Mesodermal cell (in vitro differentiated cells): ENCODE results near the gene PHC2.

Experiments used
- H3K27ac ChIP-seq: 2 replicates; pipeline ENCODE4 v1.7.0; 2013; ENCODE audit warnings: mild to moderate bottlenecking, low read depth, low read length, moderate library complexity; ENCODE audit not compliant: severe bottlenecking
- H3K36me3 ChIP-seq: 2 replicates; pipeline ENCODE4 v1.7.1; 2013; ENCODE audit warnings: mild to moderate bottlenecking, low read length, moderate library complexity; ENCODE audit not compliant: control insufficient read depth, insufficient read depth
- H3K4me1 ChIP-seq: one replicate; pipeline ENCODE4 v1.7.1; 2013; ENCODE audit warnings: mild to moderate bottlenecking, low read length; ENCODE audit not compliant: insufficient read depth, control insufficient read depth, poor library complexity, severe bottlenecking
- H3K4me3 ChIP-seq: 2 replicates; pipeline ENCODE4 v1.7.0; 2013; ENCODE audit warnings: low read length, control low read depth, mild to moderate bottlenecking; ENCODE audit not compliant: insufficient read depth, poor library complexity, severe bottlenecking; ENCODE audit errors: extremely low read depth
- H3K9me3 ChIP-seq: 2 replicates; pipeline ENCODE4 v1.7.1; 2013; ENCODE audit warnings: mild to moderate bottlenecking, low read length, moderate library complexity; ENCODE audit not compliant: control insufficient read depth
- WGBS, 2 experiments: methylation state at CpG; one replicate each; pipeline ENCODE4 v1.1.5; 2013; ENCODE audit warnings: missing lambda C conversion rate in 2 of 2; ENCODE audit not compliant: insufficient coverage in 2 of 2; 5-methylcytosine and 5-hydroxymethylcytosine counted together

Gene PHC2

GRCh38 chr1:33330906-33331305, 100.0 kb downstream of the PHC2 start:
- Histone ChIP-seq H3K27ac (no peak overlapping the region), H3K4me3 (no peak overlapping the region), H3K9me3 (no peaks in the 10 kb centered on the region), H3K4me1 (peaks cover 22% of the 10 kb centered on the region), H3K36me3 (peaks cover 98% of the 10 kb centered on the region)
- 98 to 100% methylated on average over 5 to 7 of the region's 7 CpGs for WGBS, 2 experiments

- H3K36me3 ChIP-seq = peaks cover 99% of the 10 kb centered on the region
- H3K4me3 ChIP-seq = no peak overlapping the region
These were observed 100.5 kb downstream of the PHC2 start for GRCh38 chr1:33330361-33330890.

GRCh38 chr1:33329600-33330305, 101.1 kb downstream of the PHC2 start:
- H3K4me1 ChIP-seq = peaks cover 15% of the 10 kb centered on the region
- 91 to 93% methylated on average over 19 of the region's 19 CpGs for WGBS, 2 experiments
- peaks cover 99% of the 10 kb centered on the region for H3K36me3 ChIP-seq
- H3K4me3 ChIP-seq = no peak overlapping the region
- H3K9me3 ChIP-seq = no peaks in the 10 kb centered on the region
- no peak overlapping the region for H3K27ac ChIP-seq

More at GRCh38 chr1:33330361-33330890, 100.5 kb downstream of the PHC2 start:
- peaks cover 21% of the 10 kb centered on the region for H3K4me1 ChIP-seq
- H3K27ac ChIP-seq = no peak overlapping the region
- WGBS, 2 experiments = 100% methylated on average over 1 to 3 of the region's 3 CpGs
- H3K9me3 ChIP-seq = no peaks in the 10 kb centered on the region

GRCh38 chr1:33328817-33329216, 102.1 kb downstream of the PHC2 start:
- 94 to 97% methylated on average over 11 to 12 of the region's 12 CpGs for WGBS, 2 experiments
- Histone ChIP-seq H3K27ac (no peak overlapping the region), H3K4me1 (peaks cover 12% of the 10 kb centered on the region), H3K9me3 (no peaks in the 10 kb centered on the region), H3K36me3 (peaks cover 99% of the 10 kb centered on the region), H3K4me3 (no peak overlapping the region)

- Histone ChIP-seq H3K36me3 (peaks cover 99% of the 10 kb centered on the region), H3K4me3 (no peak overlapping the region), H3K4me1 (peaks cover 7% of the 10 kb centered on the region), H3K9me3 (no peaks in the 10 kb centered on the region), H3K27ac (no peak overlapping the region)
- 96 to 98% methylated on average over 7 to 8 of the region's 9 CpGs for WGBS, 2 experiments
These were observed 103.1 kb downstream of the PHC2 start for GRCh38 chr1:33327587-33328325.

- WGBS, 2 experiments = 83 to 100% methylated on average over 1 to 5 of the region's 9 CpGs
- no peaks in the 10 kb centered on the region for H3K4me1 ChIP-seq
- peaks cover 96% of the 10 kb centered on the region for H3K36me3 ChIP-seq
- H3K4me3 ChIP-seq = no peak overlapping the region
- H3K27ac ChIP-seq = no peak overlapping the region
- no peaks in the 10 kb centered on the region for H3K9me3 ChIP-seq
These were observed 104.1 kb downstream of the PHC2 start for GRCh38 chr1:33326785-33327184.

GRCh38 chr1:33324677-33325575, 106.0 kb downstream of the PHC2 start:
- 90 to 94% methylated on average over 14 to 21 of the region's 22 CpGs for WGBS, 2 experiments
- no peaks in the 10 kb centered on the region for H3K4me1 ChIP-seq
- peaks cover 78% of the 10 kb centered on the region for H3K36me3 ChIP-seq

GRCh38 chr1:33323663-33324477, 107.0 kb downstream of the PHC2 start:
- no peaks in the 10 kb centered on the region for H3K4me1 ChIP-seq
- H3K27ac ChIP-seq = peak overlapping the region; percentile 16
- H3K36me3 ChIP-seq = peaks cover 67% of the 10 kb centered on the region
- no peak overlapping the region for H3K4me3 ChIP-seq
- no peaks in the 10 kb centered on the region for H3K9me3 ChIP-seq
- 96% methylated on average over 8 of the region's 14 CpGs for WGBS, 2 experiments

More at GRCh38 chr1:33324677-33325575, 106.0 kb downstream of the PHC2 start:
- H3K4me3 ChIP-seq = no peak overlapping the region
- no peaks in the 10 kb centered on the region for H3K9me3 ChIP-seq
- H3K27ac ChIP-seq = no peak overlapping the region

GRCh38 chr1:33322870-33323585, 107.9 kb downstream of the PHC2 start:
- no peak overlapping the region for H3K27ac ChIP-seq
- 97 to 99% methylated on average over 8 of the region's 10 CpGs for WGBS, 2 experiments
- H3K9me3 ChIP-seq = no peaks in the 10 kb centered on the region
- H3K4me3 ChIP-seq = no peak overlapping the region
- peaks cover 59% of the 10 kb centered on the region for H3K36me3 ChIP-seq
- no peaks in the 10 kb centered on the region for H3K4me1 ChIP-seq
